ENCODE measurements around the gene CCSAP. TPM values are rescaled to one million over a fixed set of nuclear protein-coding genes. Genes with fewer than 3 reads are reported as not detected.
"Not testable (repeated sequence)": the region's sequence is repeated elsewhere in the genome, so short reads cannot be mapped to it uniquely, and the experiment has no call there.

The CCSAP gene
- total RNA-seq, 1 donor from 2014 or later: 9.1 TPM

GRCh38 chr1:229378586-229379367 lies 35.9 kb upstream of the CCSAP start:
- H3K27me3 Mint-ChIP-seq (ENCODE audit: low read depth): peaks cover 3% of the 10 kb centered on the region
- H3K4me1 Mint-ChIP-seq: no peaks in the 10 kb centered on the region
- no peaks in the 10 kb centered on the region for H3K9me3 Mint-ChIP-seq
- H3K36me3 Mint-ChIP-seq (ENCODE audit: low read depth): no peaks in the 10 kb centered on the region
- no peak for DNase-seq (ENCODE audit: low read depth, low spot score)
- no peak for TF ChIP-seq CTCF (conservative IDR thresholded peaks at IDR 0.05)
- H3K4me3 Mint-ChIP-seq: no peak overlapping the region
- H3K27ac Mint-ChIP-seq (ENCODE audit: unreplicated experiment): no peak overlapping the region

GRCh38 chr1:229378035-229378434 lies 35.2 kb upstream of the CCSAP start:
- H3K9me3 Mint-ChIP-seq; H3K36me3 Mint-ChIP-seq (ENCODE audit: low read depth); H3K27me3 Mint-ChIP-seq (ENCODE audit: low read depth); H3K27ac Mint-ChIP-seq (ENCODE audit: unreplicated experiment); H3K4me1 Mint-ChIP-seq; DNase-seq (ENCODE audit: low read depth, low spot score); H3K4me3 Mint-ChIP-seq: not testable (repeated sequence)

GRCh38 chr1:229377429-229377828 lies 34.6 kb upstream of the CCSAP start:
- DNase-seq (ENCODE audit: low read depth, low spot score): no peak
- Mint-ChIP-seq H3K4me1 (no peaks in the 10 kb centered on the region), H3K4me3 (no peak overlapping the region), H3K27me3 (ENCODE audit: low read depth) (peaks cover 3% of the 10 kb centered on the region), H3K27ac (ENCODE audit: unreplicated experiment) (no peak overlapping the region), H3K36me3 (ENCODE audit: low read depth) (no peaks in the 10 kb centered on the region), H3K9me3 (no peaks in the 10 kb centered on the region)
- no peak for TF ChIP-seq CTCF (conservative IDR thresholded peaks at IDR 0.05)

- Mint-ChIP-seq H3K27ac (ENCODE audit: unreplicated experiment) (no peak overlapping the region), H3K36me3 (ENCODE audit: low read depth) (no peaks in the 10 kb centered on the region), H3K4me3 (no peak overlapping the region), H3K4me1 (no peaks in the 10 kb centered on the region), H3K9me3 (no peaks in the 10 kb centered on the region), H3K27me3 (ENCODE audit: low read depth) (peaks cover 3% of the 10 kb centered on the region)
- no peak for TF ChIP-seq CTCF (conservative IDR thresholded peaks at IDR 0.05)
- no peak for DNase-seq (ENCODE audit: low read depth, low spot score)
Observed at GRCh38 chr1:229376521-229376920, 33.7 kb upstream of the CCSAP start.

- TF ChIP-seq CTCF (conservative IDR thresholded peaks at IDR 0.05): no peak
- Mint-ChIP-seq H3K9me3 (no peaks in the 10 kb centered on the region), H3K4me1 (no peaks in the 10 kb centered on the region), H3K36me3 (ENCODE audit: low read depth) (no peaks in the 10 kb centered on the region), H3K27me3 (ENCODE audit: low read depth) (no peaks in the 10 kb centered on the region), H3K4me3 (no peak overlapping the region), H3K27ac (ENCODE audit: unreplicated experiment) (no peak overlapping the region)
- DNase-seq (ENCODE audit: low read depth, low spot score): no peak
Observed at GRCh38 chr1:229374485-229374884, 31.6 kb upstream of the CCSAP start.

- Mint-ChIP-seq H3K27me3 (ENCODE audit: low read depth) (no peaks in the 10 kb centered on the region), H3K4me3 (no peak overlapping the region), H3K36me3 (ENCODE audit: low read depth) (no peaks in the 10 kb centered on the region), H3K4me1 (no peaks in the 10 kb centered on the region), H3K9me3 (no peaks in the 10 kb centered on the region), H3K27ac (ENCODE audit: unreplicated experiment) (no peak overlapping the region)
- DNase-seq (ENCODE audit: low read depth, low spot score): no peak
- no peak for TF ChIP-seq CTCF (conservative IDR thresholded peaks at IDR 0.05)
Observed at GRCh38 chr1:229373395-229373794, 30.5 kb upstream of the CCSAP start.
